HepG2 (cell line): ENCODE results near the gene CNGA2. TPM values are rescaled to one million over a fixed set of nuclear protein-coding genes. Genes with fewer than 3 reads are reported as not detected.

ENCODE experiments used
- AGO2 ChIP-seq: fragments of 200-400 bp; formaldehyde crosslinking; optimal IDR thresholded peaks from 2 replicates; pipeline ENCODE3; 2017; ENCODE audit warnings: mild to moderate bottlenecking, low read depth, low read length, moderate library complexity
- CREM ChIP-seq, 2 experiments: sonication (generic) in 1 of 2; formaldehyde crosslinking in 1 of 2; IDR thresholded peaks; 2 replicates each; pipeline versions ENCODE4 v1.4.0 to v1.6.1; 2016 to 2020; ENCODE audit warnings: antibody characterized with exemption in 1 of 2, mild to moderate bottlenecking in 1 of 2, missing genetic modification reagents in 1 of 2
- KDM2A ChIP-seq: sonication (generic); formaldehyde crosslinking; IDR thresholded peaks from 2 replicates; pipeline ENCODE4 v1.4.0; 2020; ENCODE audit warnings: low read depth, missing genetic modification reagents, borderline replicate concordance
- POLR2AphosphoS5 ChIP-seq: IDR thresholded peaks from 2 replicates; pipeline ENCODE4 v1.6.1; 2012; ENCODE audit warnings: low read depth, low read length
- SIX1 ChIP-seq: sonication (generic); formaldehyde crosslinking; IDR thresholded peaks from 2 replicates; pipeline ENCODE4 v1.4.0; 2020; ENCODE audit warnings: missing genetic modification reagents, borderline replicate concordance
- SRSF9 ChIP-seq: fragments of 200-400 bp; formaldehyde crosslinking; IDR thresholded peaks from 2 replicates; pipeline ENCODE4 v1.6.1; 2018; ENCODE audit warnings: borderline replicate concordance, mild to moderate bottlenecking, low read depth, low read length; ENCODE audit not compliant: insufficient read depth, poor library complexity, severe bottlenecking
- ZBED4 ChIP-seq: sonication (generic); formaldehyde crosslinking; IDR thresholded peaks from 2 replicates; pipeline ENCODE4 v1.4.0; 2020; ENCODE audit warnings: missing genetic modification reagents, borderline replicate concordance
- ZNF24 ChIP-seq: fragments of 450-650 bp; IDR thresholded peaks from 2 replicates; pipeline ENCODE4 v1.6.1; 2017; ENCODE audit warnings: antibody characterized with exemption, mild to moderate bottlenecking
- ZNF362 ChIP-seq: sonication (generic); formaldehyde crosslinking; IDR thresholded peaks from 2 replicates; pipeline ENCODE4 v1.4.0; 2020; ENCODE audit warnings: missing genetic modification reagents, mild to moderate bottlenecking, borderline replicate concordance
- polyA plus RNA-seq, 8 experiments: library from polyadenylated mRNA; depleted of rRNA in 3 of 8; stranded (reverse) in 7 of 8; unstranded in 1 of 8; fragments of >200 nt; fragmentation: Illumina TruSeq in 4 of 8; extraction: Trizol in 4 of 8; gene quantifications; 2 replicates each; pipeline versions ENCODE4 v1.2.1 to v1.2.3, GENCODE V29; 2011 to 2016; ENCODE audit warnings: low read depth in 4 of 8, missing spikeins in 1 of 8, mixed read lengths in 1 of 8; ENCODE audit not compliant: insufficient read depth in 1 of 8
- total RNA-seq, 5 experiments: library from RNA; depleted of rRNA; stranded (reverse); fragments of >200 nt; fragmentation: Illumina TruSeq; extraction: Trizol; gene quantifications; 2 replicates each; pipeline ENCODE4 v1.2.3, GENCODE V29; 2016; ENCODE audit warnings: low read depth in 1 of 5
- TF ChIP-seq, protein P1 (sequence below): sonication (generic); formaldehyde crosslinking; IDR thresholded peaks from 2 replicates; pipeline ENCODE4 v1.5.0; 2020; ENCODE audit warnings: missing genetic modification reagents
- TF ChIP-seq, protein P2 (sequence below): sonication (generic); formaldehyde crosslinking; IDR thresholded peaks from 2 replicates; pipeline ENCODE4 v1.5.1; 2020; ENCODE audit warnings: mild to moderate bottlenecking, missing genetic modification reagents, moderate library complexity

Gene CNGA2
- total and polyA plus RNA-seq, 2 of the 13 experiments (the other 11 are each of a cell fraction or from before 2014, with no cell fraction given): not detected

- TF ChIP-seq ZBED4 (no peak), ZNF24 (no peak), CREM (IDR thresholded peaks at IDR 0.05) (no peak), CREM (CRISPR knock-in tag; IDR thresholded peaks at IDR 0.05) (no peak), SRSF9 (no peak), AGO2 (no peak), SIX1 (no peak), POLR2AphosphoS5 (no peak), KDM2A (CRISPR knock-in tag) (no peak), ZNF362 (no peak)
- TF ChIP-seq, protein P1, sequence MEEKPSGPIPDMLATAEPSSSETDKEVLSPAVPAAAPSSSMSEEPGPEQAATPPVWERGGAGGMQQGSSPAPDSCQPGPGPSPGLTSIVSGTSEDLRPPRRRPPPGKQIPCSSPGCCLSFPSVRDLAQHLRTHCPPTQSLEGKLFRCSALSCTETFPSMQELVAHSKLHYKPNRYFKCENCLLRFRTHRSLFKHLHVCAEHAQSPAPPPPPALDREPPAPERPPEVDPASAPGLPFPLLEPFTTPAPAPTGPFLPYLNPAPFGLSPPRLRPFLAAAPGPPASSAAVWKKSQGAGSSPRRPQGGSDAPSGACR: no peak
- TF ChIP-seq, protein P2, sequence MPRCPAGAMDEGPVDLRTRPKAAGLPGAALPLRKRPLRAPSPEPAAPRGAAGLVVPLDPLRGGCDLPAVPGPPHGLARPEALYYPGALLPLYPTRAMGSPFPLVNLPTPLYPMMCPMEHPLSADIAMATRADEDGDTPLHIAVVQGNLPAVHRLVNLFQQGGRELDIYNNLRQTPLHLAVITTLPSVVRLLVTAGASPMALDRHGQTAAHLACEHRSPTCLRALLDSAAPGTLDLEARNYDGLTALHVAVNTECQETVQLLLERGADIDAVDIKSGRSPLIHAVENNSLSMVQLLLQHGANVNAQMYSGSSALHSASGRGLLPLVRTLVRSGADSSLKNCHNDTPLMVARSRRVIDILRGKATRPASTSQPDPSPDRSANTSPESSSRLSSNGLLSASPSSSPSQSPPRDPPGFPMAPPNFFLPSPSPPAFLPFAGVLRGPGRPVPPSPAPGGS: no peak
Measured at GRCh38 chrX:151697522-151697921, 37.0 kb upstream of the CNGA2 start (continued).
